HFFc6 (cell line): ENCODE results near the gene AATK. TPM values are rescaled to one million over a fixed set of nuclear protein-coding genes. Genes with fewer than 3 reads are reported as not detected.

Source experiments
- DNase-seq: peaks from one replicate; pipeline ENCODE4 v3.0.0-alpha.2; 2018
- H3K27ac Mint-ChIP-seq: 2 replicates; pipeline ENCODE4 v1.8.0; 2020; ENCODE audit warnings: mild to moderate bottlenecking, mixed read lengths
- H3K27me3 Mint-ChIP-seq: 2 replicates; pipeline ENCODE4 v1.8.0; 2021; ENCODE audit warnings: mild to moderate bottlenecking, moderate library complexity, mixed read lengths; ENCODE audit not compliant: insufficient read depth
- H3K36me3 Mint-ChIP-seq: 2 replicates; pipeline ENCODE4 v1.8.0; 2021; ENCODE audit warnings: low read depth, mixed read lengths
- H3K4me1 Mint-ChIP-seq: 2 replicates; pipeline ENCODE4 v1.8.0; 2020; ENCODE audit warnings: low read depth, mixed read lengths
- H3K4me3 Mint-ChIP-seq: 2 replicates; pipeline ENCODE4 v1.8.0; 2020; ENCODE audit warnings: mild to moderate bottlenecking, moderate library complexity, mixed read lengths
- H3K9me3 Mint-ChIP-seq: 2 replicates; pipeline ENCODE4 v1.8.0; 2020; ENCODE audit warnings: mild to moderate bottlenecking, mixed read lengths
- total RNA-seq, 6 experiments: library from RNA; stranded (reverse); fragmentation: NEBNext Ultra II Directional; extraction: Animal tissue kit (Norgen Biotek cat#: 25700); gene quantifications; 2 replicates in 1 of 6; 3 replicates in 5 of 6; pipeline ENCODE4 v1.2.3, GENCODE V29; 2021
- TF ChIP-seq, protein P1 (sequence below): fragments of 200-600 bp; sonication (generic); IDR thresholded peaks from 2 replicates; pipeline ENCODE4 v1.5.0; 2021; ENCODE audit warnings: antibody characterized with exemption, mild to moderate bottlenecking

The AATK gene
- total RNA-seq, 6 experiments from 2014 or later = 0.15 to 0.59 (median 0.38) TPM

DNA sequence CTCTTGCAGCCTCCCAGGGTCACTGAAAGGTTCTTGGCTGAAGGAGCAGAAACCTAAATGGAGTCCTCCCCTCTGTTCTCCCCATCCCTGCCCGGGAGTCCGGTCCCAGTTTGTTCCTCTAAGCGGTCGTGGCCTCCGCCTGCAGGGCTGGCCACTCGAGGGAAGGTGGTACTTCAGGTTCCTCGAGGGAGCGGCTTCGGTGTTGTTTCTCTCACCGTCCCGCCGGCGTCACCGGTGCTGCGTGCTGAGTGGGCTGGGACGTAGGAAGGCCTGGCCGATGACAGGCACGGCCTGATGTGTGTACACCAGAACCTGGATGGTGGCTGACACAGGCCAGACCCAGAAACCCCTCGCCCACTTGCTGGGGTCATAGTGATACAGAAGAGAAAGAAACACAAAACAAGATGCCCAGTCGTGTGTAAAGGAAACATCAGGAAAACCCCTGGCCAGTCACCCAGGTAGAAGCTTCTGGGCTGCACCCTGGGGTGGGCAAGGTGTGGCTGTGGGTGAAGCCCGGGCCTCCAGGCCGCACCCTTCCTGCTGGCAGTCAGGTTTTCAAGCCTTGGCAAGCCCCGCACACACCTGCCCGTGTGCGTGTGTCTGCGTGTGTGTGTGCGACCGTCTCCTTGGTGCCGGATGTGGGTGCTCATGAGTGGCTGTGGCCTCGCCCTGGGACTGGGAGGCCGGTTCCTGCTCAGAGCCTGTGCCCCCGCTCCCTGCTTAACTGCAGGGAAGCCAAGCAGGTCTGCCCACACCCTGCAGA is 79.1 kb downstream of the AATK start:
- DNase-seq = no peak
- H3K27me3 Mint-ChIP-seq = no peaks in the 10 kb centered on the region
- no peak overlapping the region for H3K27ac Mint-ChIP-seq
- no peaks in the 10 kb centered on the region for H3K36me3 Mint-ChIP-seq
- H3K9me3 Mint-ChIP-seq = no peaks in the 10 kb centered on the region
- H3K4me3 Mint-ChIP-seq = no peak overlapping the region
- TF ChIP-seq, protein P1, sequence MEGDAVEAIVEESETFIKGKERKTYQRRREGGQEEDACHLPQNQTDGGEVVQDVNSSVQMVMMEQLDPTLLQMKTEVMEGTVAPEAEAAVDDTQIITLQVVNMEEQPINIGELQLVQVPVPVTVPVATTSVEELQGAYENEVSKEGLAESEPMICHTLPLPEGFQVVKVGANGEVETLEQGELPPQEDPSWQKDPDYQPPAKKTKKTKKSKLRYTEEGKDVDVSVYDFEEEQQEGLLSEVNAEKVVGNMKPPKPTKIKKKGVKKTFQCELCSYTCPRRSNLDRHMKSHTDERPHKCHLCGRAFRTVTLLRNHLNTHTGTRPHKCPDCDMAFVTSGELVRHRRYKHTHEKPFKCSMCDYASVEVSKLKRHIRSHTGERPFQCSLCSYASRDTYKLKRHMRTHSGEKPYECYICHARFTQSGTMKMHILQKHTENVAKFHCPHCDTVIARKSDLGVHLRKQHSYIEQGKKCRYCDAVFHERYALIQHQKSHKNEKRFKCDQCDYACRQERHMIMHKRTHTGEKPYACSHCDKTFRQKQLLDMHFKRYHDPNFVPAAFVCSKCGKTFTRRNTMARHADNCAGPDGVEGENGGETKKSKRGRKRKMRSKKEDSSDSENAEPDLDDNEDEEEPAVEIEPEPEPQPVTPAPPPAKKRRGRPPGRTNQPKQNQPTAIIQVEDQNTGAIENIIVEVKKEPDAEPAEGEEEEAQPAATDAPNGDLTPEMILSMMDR = no peak
- H3K4me1 Mint-ChIP-seq = no peaks in the 10 kb centered on the region

DNA sequence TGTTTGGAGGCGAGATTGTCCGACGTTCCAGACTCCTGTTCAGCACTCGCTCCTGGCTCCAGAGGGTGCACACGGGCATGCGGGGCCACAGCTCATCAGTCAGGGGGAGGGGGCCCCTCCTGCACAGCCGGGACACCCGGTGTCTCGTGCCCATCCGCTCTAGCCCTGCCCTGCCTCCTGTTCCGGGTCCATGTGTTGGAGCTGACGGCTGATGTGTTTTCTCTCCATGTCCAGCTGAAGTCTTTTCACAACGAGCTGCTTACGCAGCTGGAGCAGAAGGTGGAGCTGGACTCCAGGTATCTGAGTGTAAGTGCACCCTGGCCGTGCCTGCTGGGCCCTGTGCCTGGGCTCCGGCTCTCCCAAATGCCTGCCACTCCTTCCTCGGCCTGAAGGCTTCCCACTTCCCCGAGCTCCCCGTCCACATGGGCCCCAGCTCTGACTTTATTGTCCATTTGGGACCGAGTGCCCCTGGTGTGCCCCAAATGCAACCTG is 80.6 kb downstream of the AATK start:
- H3K4me1 Mint-ChIP-seq = no peaks in the 10 kb centered on the region
- no peak overlapping the region for H3K4me3 Mint-ChIP-seq

DNA sequence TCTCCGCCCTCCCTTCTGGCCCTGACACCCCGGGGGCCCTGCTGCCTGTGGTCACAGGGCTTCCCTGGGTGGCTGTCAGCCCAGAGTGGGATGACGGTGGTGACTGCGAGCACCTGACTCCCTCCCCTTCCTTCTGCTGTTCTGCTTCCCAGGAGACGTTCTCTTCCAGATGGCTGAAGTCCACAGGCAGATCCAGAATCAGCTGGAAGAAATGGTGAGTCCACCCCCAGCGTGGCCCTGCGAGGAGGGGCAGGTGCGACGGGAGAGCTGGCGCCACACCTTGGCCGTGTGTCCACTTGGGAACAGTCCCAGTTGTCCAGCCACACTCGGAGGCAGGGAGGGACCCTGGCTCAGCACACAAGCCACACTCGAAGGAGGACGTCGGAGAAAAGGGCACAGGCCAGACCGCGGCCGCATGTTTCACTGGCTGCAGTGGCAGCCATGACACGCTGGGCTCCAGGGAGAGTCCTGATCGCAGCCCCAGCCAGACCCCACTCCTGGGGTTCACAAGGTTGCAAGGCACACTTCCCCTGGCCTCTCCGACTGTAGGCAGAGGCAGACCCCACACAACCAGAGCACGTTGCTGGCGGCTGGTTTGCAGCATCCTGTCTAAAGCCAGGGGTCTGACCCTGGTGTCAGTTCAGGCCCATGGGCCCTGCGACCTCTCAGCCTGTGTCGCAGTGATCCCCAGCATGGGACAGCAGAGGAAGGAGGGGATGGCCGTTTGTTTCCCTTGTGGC is 81.2 kb downstream of the AATK start:
- Mint-ChIP-seq H3K9me3 (no peaks in the 10 kb centered on the region), H3K4me1 (no peaks in the 10 kb centered on the region), H3K27me3 (no peaks in the 10 kb centered on the region), H3K4me3 (no peak overlapping the region), H3K36me3 (no peaks in the 10 kb centered on the region), H3K27ac (no peak overlapping the region)
- no peak for DNase-seq
- TF ChIP-seq, protein P1 = no peak

More for the DNA sequence above, 80.6 kb downstream of the AATK start:
- Mint-ChIP-seq H3K36me3 (no peaks in the 10 kb centered on the region), H3K9me3 (no peaks in the 10 kb centered on the region), H3K27me3 (no peaks in the 10 kb centered on the region), H3K27ac (no peak overlapping the region)
- no peak for DNase-seq
- TF ChIP-seq, protein P1 = no peak

DNA sequence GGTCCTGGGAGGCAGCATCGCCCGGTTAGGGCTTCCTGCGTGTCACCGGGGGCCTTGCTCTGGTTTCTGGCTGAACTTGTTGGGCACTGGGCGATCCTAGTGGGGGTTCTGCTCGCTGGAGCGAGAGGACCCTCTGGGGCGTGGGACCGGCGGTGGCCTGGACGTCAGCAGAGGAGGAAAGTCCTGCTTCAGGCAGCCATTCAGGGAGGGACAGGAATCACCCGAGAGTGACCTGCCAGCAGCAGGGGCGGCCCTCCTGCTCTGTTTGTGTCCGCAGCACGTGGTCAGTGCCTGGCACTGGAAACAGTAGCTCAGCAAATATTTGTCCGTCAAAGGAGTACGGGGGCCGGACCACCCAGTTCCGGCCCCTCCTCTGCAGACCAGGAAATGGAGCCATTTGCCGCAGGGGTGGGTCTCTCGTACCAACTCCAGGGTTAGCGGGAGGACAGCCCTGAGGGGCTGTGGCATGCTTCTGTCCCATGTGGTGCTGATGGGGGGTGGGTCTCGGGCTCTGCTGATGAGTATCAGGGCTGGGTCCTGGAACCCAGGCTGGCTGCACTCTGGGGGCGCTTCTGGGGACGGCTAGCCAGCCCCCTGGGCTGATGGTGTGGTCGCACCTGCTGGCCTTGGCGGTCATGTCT is 82.8 kb downstream of the AATK start:
- H3K27ac Mint-ChIP-seq = no peak overlapping the region
- no peak overlapping the region for H3K4me3 Mint-ChIP-seq
- no peaks in the 10 kb centered on the region for H3K4me1 Mint-ChIP-seq

More for the DNA sequence above, 82.8 kb downstream of the AATK start:
- TF ChIP-seq, protein P1 = no peak
- Mint-ChIP-seq H3K36me3 (no peaks in the 10 kb centered on the region), H3K9me3 (no peaks in the 10 kb centered on the region), H3K27me3 (peaks cover 3% of the 10 kb centered on the region; the same call in 1 of the 2 replicates)
- DNase-seq = no peak
